Kidney (tissue), 14 donors: ENCODE results near the gene ADRA2A. TPM values are rescaled to one million over a fixed set of nuclear protein-coding genes. Genes with fewer than 3 reads are reported as not detected.

Experiments
- DNase-seq, 5 donors: peaks; one replicate each; pipeline ENCODE4 v3.0.0-alpha.2; 2013 to 2020
- FAIRE-seq: peaks from 2 replicates; lab custom pipeline; 2012; peaks lifted over from hg19 to GRCh38; lab: Jason Lieb, UNC
- H3K27ac ChIP-seq, 2 donors: one replicate each; pipeline ENCODE4 v1.7.0; 2013; ENCODE audit warnings: low read depth in 2 of 2, low read length in 2 of 2, inconsistent platforms in 1 of 2
- H3K27me3 ChIP-seq: one replicate; pipeline ENCODE4 v1.7.1; 2013; ENCODE audit warnings: low read length, inconsistent platforms; ENCODE audit not compliant: control insufficient read depth, insufficient read depth
- H3K36me3 ChIP-seq, 3 donors: one replicate each; pipeline versions ENCODE4 v1.7.0 to v1.7.1; 2013; ENCODE audit warnings: low read length in 3 of 3, control low read depth in 1 of 3, inconsistent platforms in 1 of 3; ENCODE audit not compliant: insufficient read depth in 3 of 3, control insufficient read depth in 2 of 3
- H3K4me1 ChIP-seq, 3 donors: one replicate each; pipeline versions ENCODE4 v1.7.0 to v1.7.1; 2013; ENCODE audit warnings: low read length in 3 of 3, inconsistent platforms in 1 of 3, low read depth in 1 of 3; ENCODE audit not compliant: control insufficient read depth in 2 of 3, insufficient read depth in 2 of 3
- H3K4me3 ChIP-seq, 3 donors: one replicate each; pipeline versions ENCODE4 v1.7.0 to v1.8.1; 2013; ENCODE audit warnings: low read length in 3 of 3, control low read depth in 1 of 3, inconsistent platforms in 1 of 3
- H3K9ac ChIP-seq, 3 donors: one replicate each; pipeline versions ENCODE4 v1.7.0 to v1.7.1; 2013; ENCODE audit warnings: low read length in 3 of 3, control low read depth in 1 of 3, inconsistent platforms in 1 of 3
- H3K9me3 ChIP-seq, 3 donors: one replicate each; pipeline versions ENCODE4 v1.7.0 to v1.7.1; 2013; ENCODE audit warnings: low read length in 3 of 3, control low read depth in 1 of 3, inconsistent platforms in 1 of 3; ENCODE audit not compliant: control insufficient read depth in 2 of 3, insufficient read depth in 1 of 3
- CTCF ChIP-seq: IDR thresholded peaks from 3 replicates; pipeline ENCODE4 v1.5.1; 2012; ENCODE audit warnings: mild to moderate bottlenecking, moderate library complexity, borderline replicate concordance; ENCODE audit not compliant: insufficient read depth; ENCODE audit errors: extremely low read depth
- intact Hi-C: fragments of 100-400 bp; cut with DNase I; formaldehyde crosslinking; loops from one replicate; pipeline ENCODE4 v1.11.1; 2022
- polyA plus RNA-seq: library from polyadenylated mRNA; stranded (reverse); fragments of 350-450 nt; fragmentation: Illumina TruSeq; extraction: RNeasy Lipid Tissue Mini Kit (QIAGEN cat#74804); gene quantifications from one replicate; pipeline ENCODE4 v1.2.3, GENCODE V29; 2014; ENCODE audit warnings: low read depth, low replicate concordance; ENCODE audit not compliant: insufficient read depth
- total RNA-seq: library from RNA; stranded (reverse); fragmentation: NEBNext Ultra II Directional; extraction: Animal tissue kit (Norgen Biotek cat#: 25700); gene quantifications from one replicate; pipeline ENCODE4 v1.2.1, GENCODE V29; 2021
- donor health status: control.
- donor health status: control.
- donor health status: control.
- donor health status: control.
- donor health status: control.
- donor health status: DM: yes; HTN: yes; CAD: no.
- donor health status: Normal renal cell carcinoma (clear cell type).

ADRA2A gene
- total and polyA plus RNA-seq, 2 donors from 2014 or later = 1.2 to 7.8 TPM

- Histone ChIP-seq H3K4me1 (no peaks in the 10 kb centered on the region), H3K9ac (no peak overlapping the region), H3K27ac (no peak overlapping the region), H3K27me3 (no peaks in the 10 kb centered on the region), H3K4me3 (no peak overlapping the region), H3K9me3 (no peaks in the 10 kb centered on the region), H3K36me3 (no peaks in the 10 kb centered on the region)
- no peak for TF ChIP-seq CTCF
- FAIRE-seq (no peak), DNase-seq (no peak)
- intact Hi-C loops = no loop called here
These were observed 23.4 kb downstream of the ADRA2A start for GRCh38 chr10:111100198-111100597.

DNA sequence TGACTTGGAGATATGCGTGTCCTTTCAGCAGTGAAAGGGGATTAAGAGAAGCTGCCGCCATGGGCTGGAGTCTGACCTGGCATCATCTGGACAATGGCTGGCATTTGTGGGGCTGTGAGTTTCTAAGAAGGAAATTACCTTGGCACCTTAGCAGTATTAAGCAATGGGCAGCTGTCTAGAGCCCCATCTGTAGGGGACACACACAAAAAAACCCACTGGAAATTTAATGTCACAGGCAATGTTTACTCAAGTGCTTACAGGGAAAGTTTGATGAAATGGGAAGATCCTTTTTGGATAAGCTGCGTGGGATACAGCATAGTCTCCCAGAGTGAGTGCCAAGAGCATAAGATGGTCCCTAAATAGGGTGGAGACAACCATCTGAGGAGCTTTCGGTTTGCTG, 25.0 kb downstream of the ADRA2A start:
- H3K9me3 ChIP-seq = no peaks in the 10 kb centered on the region
- H3K27ac ChIP-seq = no peak overlapping the region
- FAIRE-seq = no peak
- no peaks in the 10 kb centered on the region for H3K4me1 ChIP-seq
- no peak for DNase-seq
- no peaks in the 10 kb centered on the region for H3K27me3 ChIP-seq
- no peaks in the 10 kb centered on the region for H3K36me3 ChIP-seq
- no peak for TF ChIP-seq CTCF
- intact Hi-C loops = no loop called here
- H3K4me3 ChIP-seq = no peak overlapping the region
- H3K9ac ChIP-seq = no peak overlapping the region

GRCh38 chr10:111102359-111102837, 25.6 kb downstream of the ADRA2A start:
- DNase-seq = no peak
- Histone ChIP-seq H3K27me3 (no peaks in the 10 kb centered on the region), H3K9me3 (no peaks in the 10 kb centered on the region), H3K36me3 (no peaks in the 10 kb centered on the region), H3K4me3 (no peak overlapping the region), H3K4me1 (no peaks in the 10 kb centered on the region), H3K9ac (no peak overlapping the region), H3K27ac (no peak overlapping the region)
- FAIRE-seq = no peak
- TF ChIP-seq CTCF = no peak
- intact Hi-C loops = no loop called here
